ENCODE results near the gene PIEZO2.

Gene PIEZO2

GRCh38 chr18:10843565-10843964 is 305.8 kb downstream of the PIEZO2 start:
- no peak for DNase-seq (ENCODE audit: low read depth)

DNA sequence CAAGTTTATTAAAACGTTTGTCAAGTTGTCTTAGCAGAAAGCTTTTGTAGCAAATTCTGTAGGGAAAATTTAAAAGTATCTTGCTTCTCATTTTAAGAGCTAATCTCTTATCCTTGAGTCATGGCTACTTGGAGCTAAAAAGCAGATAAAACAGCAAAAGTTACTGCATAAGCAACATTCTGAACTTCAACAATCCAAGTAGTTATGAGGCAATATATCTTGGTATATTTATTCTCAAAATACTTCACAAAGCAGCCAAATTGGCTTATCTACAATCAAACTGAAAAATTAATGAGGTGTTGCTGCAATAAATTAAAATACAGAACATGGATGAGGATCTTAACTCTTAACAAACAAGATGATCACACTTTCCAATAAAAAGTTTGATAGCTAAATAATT is 306.5 kb downstream of the PIEZO2 start:
- DNase-seq (ENCODE audit: low read depth): no peak

GRCh38 chr18:10842371-10842770 is 307.0 kb downstream of the PIEZO2 start:
- DNase-seq (ENCODE audit: low read depth): no peak

GRCh38 chr18:10841203-10841602 is 308.2 kb downstream of the PIEZO2 start:
- no peak for DNase-seq (ENCODE audit: low read depth)

GRCh38 chr18:10840743-10841142 is 308.6 kb downstream of the PIEZO2 start:
- DNase-seq (ENCODE audit: low read depth): no peak

- no peak for DNase-seq (ENCODE audit: low read depth)
Observed at GRCh38 chr18:10839421-10839820, 309.9 kb downstream of the PIEZO2 start.

GRCh38 chr18:10838553-10838952 is 310.8 kb downstream of the PIEZO2 start:
- no peak for DNase-seq (ENCODE audit: low read depth)

DNA sequence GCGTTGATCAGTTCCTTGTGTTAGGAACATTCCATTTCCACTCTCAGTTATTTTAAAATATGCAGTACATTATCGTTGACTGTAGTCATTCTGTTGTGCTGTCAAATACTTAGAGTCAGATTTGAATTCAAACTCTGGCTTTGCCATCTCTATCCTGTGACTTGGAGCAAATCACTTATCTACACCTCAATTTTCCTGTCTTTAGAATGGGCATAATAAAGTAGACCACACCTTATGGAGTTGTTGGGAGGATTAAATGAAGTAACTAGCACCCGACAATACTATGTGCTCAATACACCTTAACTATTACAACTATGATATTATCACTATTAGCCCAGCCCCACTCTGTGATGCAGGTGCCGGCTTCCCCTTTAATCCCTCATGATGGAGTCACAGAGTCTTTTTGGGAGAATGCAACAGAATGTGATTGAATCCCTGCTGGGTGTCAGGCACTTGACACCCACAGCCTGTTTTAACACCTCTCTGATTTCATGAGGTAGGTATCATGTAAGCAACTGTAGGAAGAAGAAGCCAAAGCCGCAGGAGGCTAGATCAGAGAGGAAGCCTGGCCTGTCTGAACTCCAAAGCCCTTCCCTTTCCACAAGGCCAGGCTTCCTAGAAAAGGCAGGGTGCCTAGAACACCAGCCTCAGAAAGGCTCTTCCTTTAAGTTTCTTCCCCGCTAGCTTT is 315.1 kb downstream of the PIEZO2 start:
- DNase-seq (ENCODE audit: low read depth): no peak

GRCh38 chr18:10833656-10834055 is 315.7 kb downstream of the PIEZO2 start:
- no peak for DNase-seq (ENCODE audit: low read depth)

DNA sequence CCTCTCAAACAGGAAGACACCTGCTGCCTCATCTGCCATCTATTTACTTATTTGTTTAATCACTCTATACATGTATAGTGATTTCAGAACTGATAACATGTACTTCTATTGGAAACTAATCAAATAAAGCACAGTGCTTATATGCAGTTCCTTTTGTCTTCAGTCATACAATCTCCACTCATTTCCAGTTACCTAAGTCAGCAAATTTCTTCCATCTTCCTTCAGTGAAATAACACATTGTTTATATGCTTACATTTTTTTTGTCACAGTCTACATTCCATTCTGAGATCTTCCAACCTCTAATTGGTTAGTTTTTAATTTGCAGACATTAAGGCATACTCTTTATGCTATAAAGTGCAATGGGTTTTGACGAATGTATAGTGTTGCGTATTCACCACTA is 323.0 kb downstream of the PIEZO2 start:
- no peak for DNase-seq (ENCODE audit: low read depth)

DNA sequence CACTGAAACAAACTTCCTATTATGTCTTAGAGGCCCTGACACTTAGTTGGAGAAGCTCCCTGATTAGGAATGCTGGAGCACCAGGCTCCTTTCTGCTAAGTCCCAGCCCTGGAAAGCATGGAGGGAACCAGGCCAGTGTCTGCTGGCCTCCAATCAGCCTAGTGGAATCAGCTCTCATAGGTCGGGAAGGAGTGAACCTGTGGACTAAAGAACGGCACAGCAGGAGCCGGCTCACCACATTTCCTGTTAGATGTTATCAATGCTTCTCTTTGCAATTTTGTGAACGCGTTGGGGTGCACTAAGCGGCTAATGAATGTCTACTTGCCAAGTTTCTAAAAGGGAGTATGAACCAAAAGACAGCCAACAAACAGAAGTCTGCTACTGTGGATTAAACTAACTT is 326.9 kb downstream of the PIEZO2 start:
- DNase-seq (ENCODE audit: low read depth): no peak

GRCh38 chr18:10820681-10821080 is 328.7 kb downstream of the PIEZO2 start:
- DNase-seq (ENCODE audit: low read depth): no peak

DNA sequence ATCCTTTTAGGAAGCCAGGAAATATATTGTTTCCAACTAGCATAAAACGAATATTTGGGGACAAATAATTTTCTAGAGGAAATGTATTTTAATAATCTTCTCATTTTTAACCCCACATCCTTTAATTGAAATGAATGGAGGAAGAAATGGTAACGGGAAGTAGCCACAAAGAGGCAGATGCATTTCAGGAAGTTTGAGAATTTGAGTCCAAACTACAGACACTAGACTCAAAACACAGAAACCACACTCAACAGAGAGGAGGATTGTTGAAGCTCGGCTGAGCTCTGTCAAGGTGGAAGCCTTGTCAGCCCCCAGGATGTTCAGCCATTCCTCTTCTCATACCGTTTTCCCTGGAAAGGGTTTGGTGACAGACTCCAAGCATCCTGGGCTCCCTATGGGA is 335.0 kb downstream of the PIEZO2 start:
- DNase-seq (ENCODE audit: low read depth): no peak

DNA sequence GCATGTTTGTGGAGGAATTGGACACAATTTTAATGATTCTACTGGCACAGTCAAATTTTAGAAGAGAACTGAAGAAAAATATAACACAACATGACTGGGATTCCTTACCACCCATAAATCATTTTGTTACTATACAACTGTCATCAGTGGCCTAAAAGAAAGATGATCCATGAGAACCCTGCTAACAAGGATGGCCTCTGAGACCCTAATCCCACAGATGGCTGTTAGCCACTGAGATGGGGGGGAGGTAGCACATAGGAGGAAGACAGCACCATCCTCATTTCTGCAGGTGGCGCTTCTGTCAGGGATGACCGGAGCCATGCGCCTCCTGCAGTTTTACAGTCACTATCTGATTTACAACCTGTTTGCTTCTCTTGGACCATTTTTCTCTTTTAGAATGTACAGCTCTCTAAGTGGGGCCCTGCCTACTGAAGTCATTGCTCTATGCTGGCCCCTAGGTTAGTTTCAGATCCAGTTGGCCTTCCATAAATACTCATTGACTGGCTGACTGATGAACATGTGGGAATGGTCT is 343.7 kb downstream of the PIEZO2 start:
- DNase-seq (ENCODE audit: low read depth): no peak

- DNase-seq (ENCODE audit: low read depth): no peak
Observed at GRCh38 chr18:10804126-10804525, 345.2 kb downstream of the PIEZO2 start.

- DNase-seq (ENCODE audit: low read depth): no peak
Observed at GRCh38 chr18:10798727-10799550, 350.4 kb downstream of the PIEZO2 start.

DNA sequence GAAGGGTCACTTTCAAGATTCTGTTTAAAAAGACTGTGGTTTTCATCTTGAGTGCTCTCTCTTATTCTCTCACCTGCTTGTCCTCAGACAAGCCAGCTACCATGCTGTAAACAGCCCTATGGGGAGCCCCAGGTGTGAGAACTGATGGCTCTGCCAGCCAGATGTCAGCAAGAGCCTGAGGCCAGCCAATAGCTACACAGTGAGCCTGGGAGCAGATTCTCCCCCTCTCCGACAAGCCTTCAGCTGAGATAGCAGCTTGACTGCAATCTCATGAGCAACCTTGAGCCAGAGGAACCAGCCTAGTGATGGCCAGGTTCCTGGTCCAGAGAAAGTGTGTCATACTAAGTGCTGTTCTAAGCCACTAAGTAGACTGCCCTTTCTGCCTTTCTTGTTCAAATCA is 351.5 kb downstream of the PIEZO2 start:
- DNase-seq (ENCODE audit: low read depth): no peak

DNA sequence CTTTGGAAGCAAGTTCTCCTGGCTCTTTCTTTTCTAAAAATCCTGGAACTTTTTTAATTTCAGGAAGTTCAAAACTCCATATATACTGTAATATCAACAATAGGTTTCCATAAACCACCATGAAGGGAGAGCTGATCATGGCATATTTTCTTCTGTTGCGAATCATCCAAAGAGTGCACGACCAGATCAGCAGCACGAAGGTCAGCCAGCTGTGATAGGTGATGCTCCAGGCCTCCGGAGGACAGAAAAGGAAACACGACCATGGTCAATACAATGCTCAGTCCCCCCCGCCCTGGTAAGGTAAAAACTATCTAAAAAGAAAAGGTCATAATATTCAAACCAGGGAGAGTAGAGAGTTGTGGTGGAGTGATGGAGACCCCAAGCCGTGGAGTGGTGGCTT is 354.6 kb downstream of the PIEZO2 start:
- DNase-seq (ENCODE audit: low read depth): no peak

DNA sequence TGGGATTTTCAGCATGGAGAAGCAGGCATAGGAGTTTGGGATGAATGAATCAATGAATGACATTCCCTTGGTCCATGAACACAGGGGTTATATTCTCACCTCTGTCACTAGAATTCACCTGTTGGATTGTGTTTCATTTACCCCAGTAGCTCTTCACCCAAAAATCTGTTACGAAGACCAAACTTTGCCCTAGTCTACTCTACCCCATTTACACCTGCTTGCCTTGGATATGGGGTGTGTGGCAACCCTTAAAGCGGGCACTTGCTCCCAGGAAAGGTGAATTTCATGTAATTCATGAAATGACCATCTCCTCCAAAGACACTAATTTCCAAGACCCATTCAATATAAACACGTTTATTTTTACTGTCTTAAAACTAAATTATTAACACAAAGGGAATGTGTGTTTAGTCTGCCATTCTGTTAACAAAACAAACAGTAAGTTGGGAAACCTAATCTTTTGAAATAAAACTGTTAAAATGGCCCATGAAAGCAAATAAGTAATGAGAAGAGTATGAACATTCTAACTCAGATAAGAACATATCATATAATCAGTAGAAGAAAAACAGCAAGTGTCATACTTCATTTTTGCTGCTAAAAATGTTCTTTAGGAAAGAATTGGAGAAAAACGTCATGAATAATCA is 355.5 kb downstream of the PIEZO2 start:
- DNase-seq (ENCODE audit: low read depth): no peak

- no peak for DNase-seq (ENCODE audit: low read depth)
Observed at GRCh38 chr18:10792181-10792580, 357.2 kb downstream of the PIEZO2 start.

DNA sequence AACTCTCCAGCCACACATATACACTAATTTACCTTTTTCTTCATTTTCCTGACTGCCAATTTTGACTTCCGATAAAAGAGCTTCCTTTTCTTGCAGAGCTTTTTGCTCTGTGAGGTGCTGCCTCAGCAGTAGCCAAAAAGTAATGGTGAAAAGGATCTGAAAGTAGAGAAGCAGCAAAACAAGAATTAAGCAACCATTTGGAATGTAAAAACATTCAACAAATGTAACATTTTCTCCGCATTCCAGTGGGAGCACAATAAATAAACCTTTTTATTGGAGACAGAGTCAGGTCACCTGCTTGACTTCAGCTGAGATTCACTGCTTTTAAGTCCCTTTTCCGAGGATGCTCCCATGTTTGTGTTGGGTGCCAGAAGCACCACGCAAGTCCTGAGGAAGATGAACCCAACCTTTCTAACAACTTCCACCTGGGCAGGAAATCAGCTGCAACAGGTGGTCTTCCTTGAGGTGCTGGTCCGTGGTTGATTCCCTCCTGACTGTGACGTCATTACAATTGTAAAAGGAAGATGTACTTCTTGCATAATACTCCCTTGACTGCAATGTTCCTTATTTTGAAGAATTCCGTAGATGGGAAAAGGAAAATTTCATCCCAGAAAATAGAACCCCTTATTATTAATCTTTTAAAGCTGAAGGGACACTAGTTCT is 358.1 kb downstream of the PIEZO2 start:
- no peak for DNase-seq (ENCODE audit: low read depth)

GRCh38 chr18:10789180-10789579 is 360.2 kb downstream of the PIEZO2 start:
- DNase-seq (ENCODE audit: low read depth): no peak
